Endothelial cell (in vitro differentiated cells): ENCODE results near the gene CFAP53. TPM values are rescaled to one million over a fixed set of nuclear protein-coding genes. Genes with fewer than 3 reads are reported as not detected.

Experiments
- DNase-seq: peaks from one replicate; pipeline ENCODE4 v3.0.0; 2021; ENCODE audit warnings: low spot score
- H3K27ac Mint-ChIP-seq: one replicate; pipeline ENCODE4 v1.8.0; 2021; ENCODE audit warnings: mixed read lengths, inconsistent platforms; ENCODE audit not compliant: unreplicated experiment
- H3K27me3 Mint-ChIP-seq: one replicate; pipeline ENCODE4 v1.8.0; 2021; ENCODE audit warnings: mild to moderate bottlenecking, moderate library complexity, mixed read lengths, inconsistent platforms; ENCODE audit not compliant: unreplicated experiment
- H3K36me3 Mint-ChIP-seq: one replicate; pipeline ENCODE4 v1.8.0; 2021; ENCODE audit warnings: mild to moderate bottlenecking, low read depth, mixed read lengths, inconsistent platforms; ENCODE audit not compliant: unreplicated experiment
- H3K4me1 Mint-ChIP-seq: one replicate; pipeline ENCODE4 v1.8.0; 2021; ENCODE audit warnings: mild to moderate bottlenecking, mixed read lengths, inconsistent platforms; ENCODE audit not compliant: unreplicated experiment
- H3K4me3 Mint-ChIP-seq: one replicate; pipeline ENCODE4 v1.8.0; 2021; ENCODE audit warnings: mild to moderate bottlenecking, mixed read lengths, inconsistent platforms; ENCODE audit not compliant: unreplicated experiment
- H3K9me3 Mint-ChIP-seq: one replicate; pipeline ENCODE4 v1.8.0; 2021; ENCODE audit warnings: mixed read lengths, inconsistent platforms; ENCODE audit not compliant: unreplicated experiment
- CTCF ChIP-seq: fragments of 200-600 bp; sonication (generic); IDR thresholded peaks from one replicate; pipeline ENCODE4 v1.5.0; 2021; ENCODE audit warnings: antibody characterized with exemption; ENCODE audit not compliant: unreplicated experiment
- total RNA-seq: library from RNA; stranded (reverse); fragmentation: NEBNext Ultra II Directional; extraction: Animal tissue kit (Norgen Biotek cat#: 25700); gene quantifications from one replicate; pipeline ENCODE4 v1.2.1, GENCODE V29; 2021; ENCODE audit not compliant: unreplicated experiment

The CFAP53 gene
- total RNA-seq, 1 donor from 2014 or later: 0.56 TPM

GRCh38 chr18:50189160-50189559 is 77.1 kb downstream of the CFAP53 start:
- Mint-ChIP-seq H3K27ac (no peak overlapping the region), H3K4me3 (no peak overlapping the region), H3K27me3 (peaks cover 5% of the 10 kb centered on the region), H3K36me3 (no peaks in the 10 kb centered on the region), H3K4me1 (peaks cover 4% of the 10 kb centered on the region), H3K9me3 (no peaks in the 10 kb centered on the region)
- DNase-seq: no peak
- no peak for TF ChIP-seq CTCF

DNA sequence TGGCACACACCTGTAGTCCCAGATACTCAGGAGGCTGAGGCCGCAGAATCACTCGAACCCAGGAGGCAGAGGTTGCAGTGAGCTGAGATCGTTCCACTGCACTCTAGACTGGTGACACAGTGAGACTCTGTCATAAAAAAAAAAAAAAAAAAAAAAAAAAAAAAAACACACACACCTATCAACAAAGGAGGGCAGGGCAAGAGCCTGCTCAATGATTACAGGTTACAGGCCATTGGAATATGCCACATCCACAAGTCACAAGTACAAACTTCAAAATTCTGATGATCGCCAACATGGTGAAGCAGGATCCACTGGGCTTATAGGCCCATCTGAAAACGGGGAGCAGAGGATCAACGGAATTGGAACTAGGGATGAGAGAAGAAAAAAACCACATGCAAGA is 77.6 kb downstream of the CFAP53 start:
- peaks cover 1% of the 10 kb centered on the region for H3K27me3 Mint-ChIP-seq
- no peaks in the 10 kb centered on the region for H3K9me3 Mint-ChIP-seq
- H3K4me3 Mint-ChIP-seq: no peak overlapping the region
- no peak for DNase-seq
- H3K36me3 Mint-ChIP-seq: no peaks in the 10 kb centered on the region
- H3K27ac Mint-ChIP-seq: no peak overlapping the region
- no peaks in the 10 kb centered on the region for H3K4me1 Mint-ChIP-seq
- no peak for TF ChIP-seq CTCF

- no peaks in the 10 kb centered on the region for H3K36me3 Mint-ChIP-seq
- H3K27ac Mint-ChIP-seq: no peak overlapping the region
- no peak for TF ChIP-seq CTCF
- H3K4me3 Mint-ChIP-seq: no peak overlapping the region
- H3K4me1 Mint-ChIP-seq: no peaks in the 10 kb centered on the region
- DNase-seq: no peak
- H3K9me3 Mint-ChIP-seq: no peaks in the 10 kb centered on the region
- H3K27me3 Mint-ChIP-seq: no peaks in the 10 kb centered on the region
Observed at GRCh38 chr18:50187659-50188058, 78.6 kb downstream of the CFAP53 start.

DNA sequence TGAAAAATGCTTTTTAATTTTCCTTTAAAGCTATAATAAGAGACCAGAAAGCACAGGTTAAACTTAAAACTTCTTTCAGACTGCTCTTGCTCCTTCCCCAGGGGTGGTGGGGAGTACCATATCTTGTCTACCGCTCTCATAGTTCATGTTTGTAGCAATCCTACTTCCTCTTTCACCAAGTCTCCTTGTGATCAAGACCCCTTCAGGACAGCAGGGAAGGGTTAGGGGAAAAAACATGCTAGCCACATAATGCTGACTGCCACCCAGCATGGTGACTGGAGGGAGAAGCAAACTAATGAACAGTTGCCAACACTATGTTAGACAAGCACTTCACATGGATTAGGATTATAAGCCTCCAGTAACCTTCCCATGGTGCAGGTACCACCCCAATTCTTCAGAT is 79.9 kb downstream of the CFAP53 start:
- no peak for DNase-seq
- TF ChIP-seq CTCF: no peak
- no peaks in the 10 kb centered on the region for H3K4me1 Mint-ChIP-seq
- H3K36me3 Mint-ChIP-seq: no peaks in the 10 kb centered on the region
- H3K27me3 Mint-ChIP-seq: no peaks in the 10 kb centered on the region
- no peak overlapping the region for H3K4me3 Mint-ChIP-seq
- H3K27ac Mint-ChIP-seq: no peak overlapping the region
- H3K9me3 Mint-ChIP-seq: no peaks in the 10 kb centered on the region

DNA sequence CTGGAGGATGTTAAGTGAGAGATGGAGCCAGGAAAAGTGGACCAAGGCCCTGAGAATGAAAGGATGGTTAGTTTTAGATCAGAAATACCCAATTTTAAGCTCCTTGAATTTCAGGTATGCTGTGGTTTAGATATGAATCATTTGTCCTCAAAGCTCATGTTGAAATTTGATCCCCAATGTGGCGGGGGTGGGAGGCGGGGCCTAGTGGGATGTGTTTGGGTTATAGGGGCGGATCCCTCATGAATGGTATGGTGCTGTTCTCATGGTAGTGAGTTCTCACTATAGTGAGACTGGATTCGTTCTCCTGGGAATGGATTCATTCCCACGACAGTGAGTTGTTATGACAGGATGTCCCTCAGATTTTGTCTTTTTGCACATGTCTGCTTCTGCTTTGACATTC is 82.7 kb downstream of the CFAP53 start:
- Mint-ChIP-seq H3K27me3 (no peaks in the 10 kb centered on the region), H3K4me3 (no peak overlapping the region), H3K36me3 (no peaks in the 10 kb centered on the region), H3K27ac (no peak overlapping the region), H3K9me3 (no peaks in the 10 kb centered on the region), H3K4me1 (no peaks in the 10 kb centered on the region)
- no peak for DNase-seq
- TF ChIP-seq CTCF: no peak
